Gastrocnemius medialis (tissue), 4 donors: ENCODE measurements around the gene TRIM52.

ENCODE experiments used
- CTCF ChIP-seq, 5 experiments: fragments of 450-650 bp in 3 of 5; fragments of 200-600 bp in 2 of 5; sonication (generic) in 2 of 5; IDR thresholded peaks in 4 of 5; conservative IDR thresholded peaks in 1 of 5; 1 replicate in 4 of 5; 2 replicates in 1 of 5; pipeline ENCODE4 v1.5.1; 2016 to 2019; ENCODE audit warnings: antibody characterized with exemption in 5 of 5, mild to moderate bottlenecking in 3 of 5, moderate library complexity in 3 of 5
- POLR2A ChIP-seq, 2 donors: fragments of 450-650 bp; IDR thresholded peaks; one replicate each; pipeline ENCODE4 v1.6.1; 2017; ENCODE audit warnings: antibody characterized with exemption in 2 of 2, mild to moderate bottlenecking in 2 of 2, moderate library complexity in 2 of 2

DNA sequence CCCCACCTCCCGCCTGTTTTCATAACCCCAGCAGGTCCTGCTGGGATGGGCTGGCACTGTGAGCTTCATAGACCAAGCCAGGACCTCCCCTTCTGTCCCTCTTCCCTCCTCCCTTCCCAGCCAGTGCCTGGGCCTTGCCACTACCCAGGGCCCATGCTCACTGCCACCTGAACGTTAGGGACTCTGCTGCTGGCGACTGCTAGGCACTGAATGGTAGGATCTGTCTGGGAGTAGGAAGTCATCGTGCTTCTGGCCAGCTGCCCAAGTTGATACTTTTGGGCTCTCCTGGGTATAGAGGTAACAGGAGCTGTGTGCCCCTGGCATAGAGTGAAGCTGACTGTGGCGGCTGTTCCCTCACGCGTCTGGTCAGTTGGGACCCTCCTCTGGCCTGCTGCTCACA lies 29.5 kb downstream of the TRIM52 start:
- no peak for TF ChIP-seq CTCF (IDR thresholded peaks at IDR 0.05 in 4 of 5, conservative IDR thresholded peaks at IDR 0.05 in 1 of 5)
- TF ChIP-seq POLR2A (IDR thresholded peaks at IDR 0.05) = no peak
